RWPE1 (cell line): ENCODE data around the gene HSPBP1.

Experiments
- CTCF ChIA-PET: fragments of 350-600 bp; sonication (Branson Sonifier 250); formaldehyde crosslinking; extraction: SDS; loops from one replicate; lab custom pipeline; 2021; lab: Yijun Ruan, JAX
- POLR2A ChIA-PET: fragments of 400-600 bp; formaldehyde crosslinking; extraction: SDS; loops from one replicate; lab custom pipeline; 2020; ENCODE audit warnings: antibody characterized with exemption; ENCODE audit not compliant: low non-redundant PET; lab: Yijun Ruan, JAX
- DNase-seq: peaks from one replicate; pipeline ENCODE4 v3.0.0; 2012; ENCODE audit warnings: low spot score
- H3K27ac ChIP-seq: fragments of 450-650 bp; 2 replicates; pipeline ENCODE4 v1.5.1; 2017
- CTCF ChIP-seq: fragments of 450-650 bp; conservative IDR thresholded peaks from 2 replicates; pipeline ENCODE4 v1.5.1; 2017; ENCODE audit warnings: low read depth, mild to moderate bottlenecking

HSPBP1 gene

GRCh38 chr19:55216461-55217198 is 63.3 kb downstream of the HSPBP1 start:
- POLR2A ChIA-PET = interaction anchor here (0.6 to 1.1 kb wide), 2 partner anchors 43 to 59 kb away, joined by 3 to 5 read pairs; partner anchors contain the start of genes PPP6R1 and TNNI3
- H3K27ac ChIP-seq = peak overlapping the region; percentile 97
- DNase-seq = peak; percentile 98
- CTCF ChIA-PET = no interaction called here
- TF ChIP-seq CTCF = no peak

- no peak for TF ChIP-seq CTCF
- DNase-seq = no peak
- ChIA-PET CTCF (interaction anchor here (0.6 kb wide), 1 partner anchor 14 kb away, joined by 4 read pairs; no protein-coding TSS in a partner anchor), POLR2A (no interaction called here)
- H3K27ac ChIP-seq = no peak overlapping the region
Measured at GRCh38 chr19:55213547-55213946, 66.4 kb downstream of the HSPBP1 start.

- H3K27ac ChIP-seq = no peak overlapping the region
- POLR2A ChIA-PET = no interaction called here
- no peak for TF ChIP-seq CTCF
- DNase-seq = peak; percentile 44
- CTCF ChIA-PET = interaction anchor here (0.7 kb wide), 1 partner anchor 66 kb away, joined by 3 read pairs; no protein-coding TSS in a partner anchor
Measured at GRCh38 chr19:55212447-55212846, 67.5 kb downstream of the HSPBP1 start.
